HepG2 (cell line): Measurements from ENCODE around the gene RPL38. TPM values are rescaled to one million over a fixed set of nuclear protein-coding genes. Genes with fewer than 3 reads are reported as not detected.

Experiments used
- ERF ChIP-seq: IDR thresholded peaks from 2 replicates; pipeline ENCODE4 v1.6.1; 2018; ENCODE audit warnings: missing biosample characterization, missing genetic modification reagents
- MAFG ChIP-seq: sonication (generic); formaldehyde crosslinking; IDR thresholded peaks from 2 replicates; pipeline ENCODE4 v1.5.1; 2020; ENCODE audit warnings: mild to moderate bottlenecking, missing genetic modification reagents
- NFE2L2 ChIP-seq: fragments of 150-350 bp; IDR thresholded peaks from 2 replicates; pipeline ENCODE4 v1.6.1; 2014; ENCODE audit warnings: low read length
- NONO ChIP-seq, 2 experiments: fragments of 450-650 bp in 1 of 2; sonication (generic) in 1 of 2; formaldehyde crosslinking in 1 of 2; IDR thresholded peaks in 1 of 2; conservative IDR thresholded peaks in 1 of 2; 2 replicates each; pipeline versions ENCODE4 v1.6.1 to v1.8.0; 2017 to 2022; ENCODE audit warnings: mild to moderate bottlenecking in 1 of 2, missing genetic modification reagents in 1 of 2, moderate library complexity in 1 of 2
- RFX1 ChIP-seq: fragments of 450-650 bp; IDR thresholded peaks from 2 replicates; pipeline ENCODE4 v1.6.1; 2017
- SAP130 ChIP-seq: IDR thresholded peaks from 2 replicates; pipeline ENCODE4 v1.6.1; 2016; ENCODE audit warnings: low read depth
- TGIF2 ChIP-seq: IDR thresholded peaks from 2 replicates; pipeline ENCODE4 v1.6.1; 2016; ENCODE audit warnings: control low read depth, missing compliant biosample characterization
- USF2 ChIP-seq, 2 experiments: sonication (generic) in 1 of 2; formaldehyde crosslinking in 1 of 2; IDR thresholded peaks; 2 replicates each; pipeline versions ENCODE4 v1.5.1 to v1.6.1; 2011 to 2020; ENCODE audit warnings: borderline replicate concordance in 1 of 2, low read depth in 1 of 2, low read length in 1 of 2, mild to moderate bottlenecking in 1 of 2, missing genetic modification reagents in 1 of 2, moderate library complexity in 1 of 2
- ZNF101 ChIP-seq: sonication (generic); formaldehyde crosslinking; IDR thresholded peaks from 2 replicates; pipeline ENCODE4 v1.4.0; 2020; ENCODE audit warnings: mild to moderate bottlenecking, low read depth, missing genetic modification reagents, borderline replicate concordance
- ZNF138 ChIP-seq: sonication (generic); formaldehyde crosslinking; IDR thresholded peaks from 2 replicates; pipeline ENCODE4 v1.5.0; 2020; ENCODE audit warnings: mild to moderate bottlenecking, low read depth, missing genetic modification reagents
- ZNF225 ChIP-seq: sonication (generic); formaldehyde crosslinking; IDR thresholded peaks from 2 replicates; pipeline ENCODE4 v1.4.0; 2020; ENCODE audit warnings: mild to moderate bottlenecking, missing genetic modification reagents
- ZNF326 ChIP-seq: sonication (generic); formaldehyde crosslinking; IDR thresholded peaks from 2 replicates; pipeline ENCODE4 v1.4.0; 2020; ENCODE audit warnings: missing genetic modification reagents, borderline replicate concordance
- ZNF543 ChIP-seq: sonication (generic); formaldehyde crosslinking; IDR thresholded peaks from 2 replicates; pipeline ENCODE4 v1.4.0; 2020; ENCODE audit warnings: mild to moderate bottlenecking, missing genetic modification reagents
- ZNF563 ChIP-seq: sonication (generic); formaldehyde crosslinking; IDR thresholded peaks from 2 replicates; pipeline ENCODE4 v1.8.0; 2022; ENCODE audit warnings: mild to moderate bottlenecking, moderate library complexity, missing genetic modification reagents
- ZSCAN25 ChIP-seq: sonication (generic); formaldehyde crosslinking; IDR thresholded peaks from 2 replicates; pipeline ENCODE4 v1.8.0; 2022; ENCODE audit warnings: mild to moderate bottlenecking, missing genetic modification reagents
- polyA plus RNA-seq, 8 experiments: library from polyadenylated mRNA; depleted of rRNA in 3 of 8; stranded (reverse) in 7 of 8; unstranded in 1 of 8; fragments of >200 nt; fragmentation: Illumina TruSeq in 4 of 8; extraction: Trizol in 4 of 8; gene quantifications; 2 replicates each; pipeline versions ENCODE4 v1.2.1 to v1.2.3, GENCODE V29; 2011 to 2016; ENCODE audit warnings: low read depth in 4 of 8, missing spikeins in 1 of 8, mixed read lengths in 1 of 8; ENCODE audit not compliant: insufficient read depth in 1 of 8
- total RNA-seq, 5 experiments: library from RNA; depleted of rRNA; stranded (reverse); fragments of >200 nt; fragmentation: Illumina TruSeq; extraction: Trizol; gene quantifications; 2 replicates each; pipeline ENCODE4 v1.2.3, GENCODE V29; 2016; ENCODE audit warnings: low read depth in 1 of 5
- TF ChIP-seq, protein P1 (sequence below): fragments of 450-650 bp; IDR thresholded peaks from 2 replicates; pipeline ENCODE4 v1.6.1; 2017; ENCODE audit warnings: mild to moderate bottlenecking
- TF ChIP-seq, protein P2 (sequence below): sonication (generic); formaldehyde crosslinking; IDR thresholded peaks from 2 replicates; pipeline ENCODE4 v1.4.0; 2020; ENCODE audit warnings: mild to moderate bottlenecking, missing genetic modification reagents, borderline replicate concordance
- TF ChIP-seq, protein P3 (sequence below): sonication (generic); formaldehyde crosslinking; IDR thresholded peaks from 2 replicates; pipeline ENCODE4 v1.5.1; 2020; ENCODE audit warnings: missing genetic modification reagents, mild to moderate bottlenecking, borderline replicate concordance

Gene RPL38
- total and polyA plus RNA-seq, 2 of the 13 experiments (the other 11 are each of a cell fraction or from before 2014, with no cell fraction given), result 2,370 to 2,372 TPM

- TF ChIP-seq ZSCAN25 (CRISPR knock-in tag) (peak; percentile 86), MAFG (no peak), ZNF225 (CRISPR knock-in tag) (peak; percentile 84; the same call in 1 of the 2 replicates), ZNF326 (no peak), RFX1 (no peak; the same call in 1 of the 2 replicates), SAP130 (CRISPR knock-in tag) (peak; percentile 96), NFE2L2 (peak; percentile 29; the same call in 1 of the 2 replicates), ZNF101 (CRISPR knock-in tag) (peak; percentile 61; the same call in 1 of the 2 replicates), ZNF543 (CRISPR knock-in tag) (no peak), ZNF138 (CRISPR knock-in tag) (peak; percentile 36; the same call in 1 of the 2 replicates), ZNF563 (CRISPR knock-in tag) (peak; percentile 39; the same call in 1 of the 2 replicates), USF2 (IDR thresholded peaks at IDR 0.05; ENCODE audit: low read depth, low read length) (no peak), USF2 (CRISPR knock-in tag; IDR thresholded peaks at IDR 0.05; ENCODE audit: borderline replicate concordance) (peak; percentile 38; the same call in 1 of the 2 replicates), ERF (CRISPR knock-in tag) (peak; percentile 98), TGIF2 (CRISPR knock-in tag) (no peak; the same call in 1 of the 2 replicates), NONO (IDR thresholded peaks at IDR 0.05) (no peak), NONO (CRISPR knock-in tag; conservative IDR thresholded peaks at IDR 0.05) (peak; percentile 95)
- TF ChIP-seq, protein P1, sequence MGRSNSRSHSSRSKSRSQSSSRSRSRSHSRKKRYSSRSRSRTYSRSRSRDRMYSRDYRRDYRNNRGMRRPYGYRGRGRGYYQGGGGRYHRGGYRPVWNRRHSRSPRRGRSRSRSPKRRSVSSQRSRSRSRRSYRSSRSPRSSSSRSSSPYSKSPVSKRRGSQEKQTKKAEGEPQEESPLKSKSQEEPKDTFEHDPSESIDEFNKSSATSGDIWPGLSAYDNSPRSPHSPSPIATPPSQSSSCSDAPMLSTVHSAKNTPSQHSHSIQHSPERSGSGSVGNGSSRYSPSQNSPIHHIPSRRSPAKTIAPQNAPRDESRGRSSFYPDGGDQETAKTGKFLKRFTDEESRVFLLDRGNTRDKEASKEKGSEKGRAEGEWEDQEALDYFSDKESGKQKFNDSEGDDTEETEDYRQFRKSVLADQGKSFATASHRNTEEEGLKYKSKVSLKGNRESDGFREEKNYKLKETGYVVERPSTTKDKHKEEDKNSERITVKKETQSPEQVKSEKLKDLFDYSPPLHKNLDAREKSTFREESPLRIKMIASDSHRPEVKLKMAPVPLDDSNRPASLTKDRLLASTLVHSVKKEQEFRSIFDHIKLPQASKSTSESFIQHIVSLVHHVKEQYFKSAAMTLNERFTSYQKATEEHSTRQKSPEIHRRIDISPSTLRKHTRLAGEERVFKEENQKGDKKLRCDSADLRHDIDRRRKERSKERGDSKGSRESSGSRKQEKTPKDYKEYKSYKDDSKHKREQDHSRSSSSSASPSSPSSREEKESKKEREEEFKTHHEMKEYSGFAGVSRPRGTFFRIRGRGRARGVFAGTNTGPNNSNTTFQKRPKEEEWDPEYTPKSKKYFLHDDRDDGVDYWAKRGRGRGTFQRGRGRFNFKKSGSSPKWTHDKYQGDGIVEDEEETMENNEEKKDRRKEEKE, result no peak
- TF ChIP-seq, protein P2, sequence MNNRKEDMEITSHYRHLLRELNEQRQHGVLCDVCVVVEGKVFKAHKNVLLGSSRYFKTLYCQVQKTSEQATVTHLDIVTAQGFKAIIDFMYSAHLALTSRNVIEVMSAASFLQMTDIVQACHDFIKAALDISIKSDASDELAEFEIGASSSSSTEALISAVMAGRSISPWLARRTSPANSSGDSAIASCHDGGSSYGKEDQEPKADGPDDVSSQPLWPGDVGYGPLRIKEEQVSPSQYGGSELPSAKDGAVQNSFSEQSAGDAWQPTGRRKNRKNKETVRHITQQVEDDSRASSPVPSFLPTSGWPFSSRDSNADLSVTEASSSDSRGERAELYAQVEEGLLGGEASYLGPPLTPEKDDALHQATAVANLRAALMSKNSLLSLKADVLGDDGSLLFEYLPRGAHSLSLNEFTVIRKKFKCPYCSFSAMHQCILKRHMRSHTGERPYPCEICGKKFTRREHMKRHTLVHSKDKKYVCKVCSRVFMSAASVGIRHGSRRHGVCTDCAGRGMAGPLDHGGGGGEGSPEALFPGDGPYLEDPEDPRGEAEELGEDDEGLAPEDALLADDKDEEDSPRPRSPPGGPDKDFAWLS, result no peak
- TF ChIP-seq, protein P3, sequence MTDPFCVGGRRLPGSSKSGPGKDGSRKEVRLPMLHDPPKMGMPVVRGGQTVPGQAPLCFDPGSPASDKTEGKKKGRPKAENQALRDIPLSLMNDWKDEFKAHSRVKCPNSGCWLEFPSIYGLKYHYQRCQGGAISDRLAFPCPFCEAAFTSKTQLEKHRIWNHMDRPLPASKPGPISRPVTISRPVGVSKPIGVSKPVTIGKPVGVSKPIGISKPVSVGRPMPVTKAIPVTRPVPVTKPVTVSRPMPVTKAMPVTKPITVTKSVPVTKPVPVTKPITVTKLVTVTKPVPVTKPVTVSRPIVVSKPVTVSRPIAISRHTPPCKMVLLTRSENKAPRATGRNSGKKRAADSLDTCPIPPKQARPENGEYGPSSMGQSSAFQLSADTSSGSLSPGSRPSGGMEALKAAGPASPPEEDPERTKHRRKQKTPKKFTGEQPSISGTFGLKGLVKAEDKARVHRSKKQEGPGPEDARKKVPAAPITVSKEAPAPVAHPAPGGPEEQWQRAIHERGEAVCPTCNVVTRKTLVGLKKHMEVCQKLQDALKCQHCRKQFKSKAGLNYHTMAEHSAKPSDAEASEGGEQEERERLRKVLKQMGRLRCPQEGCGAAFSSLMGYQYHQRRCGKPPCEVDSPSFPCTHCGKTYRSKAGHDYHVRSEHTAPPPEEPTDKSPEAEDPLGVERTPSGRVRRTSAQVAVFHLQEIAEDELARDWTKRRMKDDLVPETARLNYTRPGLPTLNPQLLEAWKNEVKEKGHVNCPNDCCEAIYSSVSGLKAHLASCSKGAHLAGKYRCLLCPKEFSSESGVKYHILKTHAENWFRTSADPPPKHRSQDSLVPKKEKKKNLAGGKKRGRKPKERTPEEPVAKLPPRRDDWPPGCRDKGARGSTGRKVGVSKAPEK (CRISPR knock-in tag), result peak; percentile 97; the same call in 1 of the 2 replicates
Observed at GRCh38 chr17:74203439-74204240, at the start of gene RPL38 (continued).
